Measurements from ENCODE around the gene DUOX1. TPM values are rescaled to one million over a fixed set of nuclear protein-coding genes. Genes with fewer than 3 reads are reported as not detected.

The DUOX1 gene
- total RNA-seq, 2 donors from 2014 or later = 0.08 TPM; not detected in 1

GRCh38 chr15:45200001-45200798 is 70.4 kb downstream of the DUOX1 start:
- H3K27ac Mint-ChIP-seq = no peak overlapping the region
- no peaks in the 10 kb centered on the region for H3K9me3 Mint-ChIP-seq
- H3K27me3 Mint-ChIP-seq = no peaks in the 10 kb centered on the region
- H3K4me1 Mint-ChIP-seq (ENCODE audit: low read depth in 2 of 2) = peaks cover 10 to 24% of the 10 kb centered on the region in 2 donors
- no peaks in the 10 kb centered on the region for H3K36me3 Mint-ChIP-seq
- no peak overlapping the region for H3K4me3 Mint-ChIP-seq
- DNase-seq (ENCODE audit: low spot score) (peak; percentile 95), ATAC-seq (peak; percentile 80 to 86)

GRCh38 chr15:45200799-45201556 is 71.2 kb downstream of the DUOX1 start:
- no peaks in the 10 kb centered on the region for H3K9me3 Mint-ChIP-seq
- no peaks in the 10 kb centered on the region for H3K36me3 Mint-ChIP-seq
- H3K27ac Mint-ChIP-seq = no peak overlapping the region
- peak; percentile 26 to 44 for ATAC-seq
- peak; percentile 73 for DNase-seq (ENCODE audit: low spot score)
- no peaks in the 10 kb centered on the region for H3K27me3 Mint-ChIP-seq
- H3K4me1 Mint-ChIP-seq (ENCODE audit: low read depth in 2 of 2) = peaks cover 14 to 27% of the 10 kb centered on the region in 2 donors
- H3K4me3 Mint-ChIP-seq = no peak overlapping the region

- peaks cover 14 to 27% of the 10 kb centered on the region in 2 donors for H3K4me1 Mint-ChIP-seq (ENCODE audit: low read depth in 2 of 2)
- ATAC-seq = no peak
- no peak overlapping the region for H3K27ac Mint-ChIP-seq
Observed at GRCh38 chr15:45201557-45201859, 71.7 kb downstream of the DUOX1 start.

GRCh38 chr15:45201869-45202268 is 72.1 kb downstream of the DUOX1 start:
- DNase-seq (ENCODE audit: low spot score) (no peak), ATAC-seq (no peak)
- Mint-ChIP-seq H3K4me1 (ENCODE audit: low read depth in 2 of 2) (peaks cover 14 to 27% of the 10 kb centered on the region in 2 donors), H3K4me3 (no peak overlapping the region), H3K27me3 (peaks cover 3 to 4% of the 10 kb centered on the region in 2 donors), H3K27ac (no peak overlapping the region), H3K36me3 (no peaks in the 10 kb centered on the region), H3K9me3 (no peaks in the 10 kb centered on the region)

More at GRCh38 chr15:45201557-45201859, 71.7 kb downstream of the DUOX1 start:
- Mint-ChIP-seq H3K9me3 (no peaks in the 10 kb centered on the region), H3K4me3 (no peak overlapping the region), H3K36me3 (no peaks in the 10 kb centered on the region), H3K27me3 (peaks cover 0 to under 1% of the 10 kb centered on the region in 2 donors)
- DNase-seq (ENCODE audit: low spot score) = no peak

GRCh38 chr15:45203182-45203581 is 73.4 kb downstream of the DUOX1 start:
- H3K4me3 Mint-ChIP-seq = no peak overlapping the region
- DNase-seq (ENCODE audit: low spot score) (no peak), ATAC-seq (no peak)

GRCh38 chr15:45205192-45205591 is 75.4 kb downstream of the DUOX1 start:
- DNase-seq (ENCODE audit: low spot score) (no peak), ATAC-seq (peak in 1 of 2 donors; percentile 35)
- no peaks in the 10 kb centered on the region for H3K9me3 Mint-ChIP-seq
- no peaks in the 10 kb centered on the region for H3K36me3 Mint-ChIP-seq
- peaks cover 8 to 12% of the 10 kb centered on the region in 2 donors for H3K27me3 Mint-ChIP-seq
- no peak overlapping the region for H3K4me3 Mint-ChIP-seq
- no peak overlapping the region for H3K27ac Mint-ChIP-seq
- H3K4me1 Mint-ChIP-seq (ENCODE audit: low read depth in 2 of 2) = peaks cover 7 to 8% of the 10 kb centered on the region in 2 donors

More at GRCh38 chr15:45203182-45203581, 73.4 kb downstream of the DUOX1 start:
- Mint-ChIP-seq H3K36me3 (no peaks in the 10 kb centered on the region), H3K27ac (no peak overlapping the region), H3K9me3 (no peaks in the 10 kb centered on the region), H3K27me3 (peaks cover 8 to 12% of the 10 kb centered on the region in 2 donors), H3K4me1 (ENCODE audit: low read depth in 2 of 2) (peaks cover 8 to 21% of the 10 kb centered on the region in 2 donors)

- Mint-ChIP-seq H3K36me3 (no peaks in the 10 kb centered on the region), H3K9me3 (no peaks in the 10 kb centered on the region), H3K4me3 (no peak overlapping the region), H3K4me1 (ENCODE audit: low read depth in 2 of 2) (no peaks in the 10 kb centered on the region), H3K27me3 (peaks cover 2 to 6% of the 10 kb centered on the region in 2 donors), H3K27ac (no peak overlapping the region)
- DNase-seq (ENCODE audit: low spot score) = no peak
- no peak for ATAC-seq
Observed at GRCh38 chr15:45212493-45212892, 82.7 kb downstream of the DUOX1 start.

Other genes with a start within 250 kb of the DUOX1 start
- not detected for gene TERB2, start 173.3 kb upstream of the DUOX1 start, total RNA-seq
- 10 to 100 TPM in 1 of 2 donors, 1 to 10 TPM in 1; 3.8 to 12.7 TPM for gene SORD, start 106.8 kb upstream of the DUOX1 start, total RNA-seq
- gene DUOX2, start 15.8 kb upstream of the DUOX1 start, total RNA-seq = 1 to 10 TPM in 1 of 2 donors, under 1 TPM in 1; 0.19 to 7.1 TPM
- gene DUOXA2, start 15.7 kb upstream of the DUOX1 start, total RNA-seq = 1 to 10 TPM in 1 of 2 donors, not detected in 1; 1.6 TPM
- gene DUOXA1, start 115 bp upstream of the DUOX1 start, total RNA-seq = not detected
- gene SHF, start 58.0 kb downstream of the DUOX1 start, total RNA-seq = 1 to 10 TPM in 1 of 2 donors, under 1 TPM in 1; 0.81 to 1.4 TPM
- not detected for gene SLC28A2, start 122.2 kb downstream of the DUOX1 start, total RNA-seq
- 1 to 10 TPM; 1.4 to 1.6 TPM for gene GATM, start 248.6 kb downstream of the DUOX1 start, total RNA-seq

All from natural killer cell treated with Interleukin-12 subunit alpha and Interleukin-12 subunit beta and Interleukin-15 and Interleukin-18, amount 100 ng/mL, for 72 hours (primary cell).